CD14-positive monocyte (primary cell): Measurements from ENCODE around the gene NAPSA. TPM values are rescaled to one million over a fixed set of nuclear protein-coding genes. Genes with fewer than 3 reads are reported as not detected.
A peak's percentile ranks its signal among the peaks of the same experiment; 100 is the strongest.

Experiments used
- DNase-seq, 3 donors: peaks; one replicate each; pipeline ENCODE4 v3.0.0-alpha.2; 2011 to 2022
- H2AFZ ChIP-seq: 2 replicates; pipeline ENCODE4 v1.6.0; 2012; ENCODE audit warnings: mild to moderate bottlenecking, low read depth, low read length, inconsistent platforms; ENCODE audit not compliant: insufficient read depth, poor library complexity, severe bottlenecking
- H3K27ac ChIP-seq, 2 donors: 1 replicate in 1 of 2; 2 replicates in 1 of 2; pipeline ENCODE4 v1.5.1; 2012 to 2013; ENCODE audit warnings: low read length in 2 of 2, control low read depth in 1 of 2, inconsistent platforms in 1 of 2, low read depth in 1 of 2, mild to moderate bottlenecking in 1 of 2
- H3K27me3 ChIP-seq, 2 donors: one replicate each; pipeline versions ENCODE4 v1.6.0 to v1.6.1; 2011 to 2013; ENCODE audit warnings: low read length in 2 of 2; ENCODE audit not compliant: control insufficient read depth in 2 of 2, insufficient read depth in 2 of 2
- H3K36me3 ChIP-seq, 2 donors: replicated peaks in 1 of 2; 1 replicate in 1 of 2; 2 replicates in 1 of 2; pipeline versions ENCODE4 v1.5.1 to v1.6.1; 2012 to 2013; ENCODE audit warnings: low read length in 2 of 2, control low read depth in 1 of 2, inconsistent platforms in 1 of 2, mild to moderate bottlenecking in 1 of 2; ENCODE audit not compliant: insufficient read depth in 2 of 2, control insufficient read depth in 1 of 2
- H3K4me1 ChIP-seq, 2 donors: 1 replicate in 1 of 2; 2 replicates in 1 of 2; pipeline versions ENCODE4 v1.5.1 to v1.6.1; 2012 to 2013; ENCODE audit warnings: low read length in 2 of 2, control low read depth in 1 of 2, inconsistent platforms in 1 of 2, mild to moderate bottlenecking in 1 of 2, moderate library complexity in 1 of 2; ENCODE audit not compliant: insufficient read depth in 2 of 2, control insufficient read depth in 1 of 2
- H3K4me2 ChIP-seq: replicated peaks from 2 replicates; pipeline ENCODE3; 2012; ENCODE audit warnings: low read length, moderate library complexity, mild to moderate bottlenecking; ENCODE audit not compliant: poor library complexity, severe bottlenecking; ENCODE audit errors: extremely low read depth
- H3K4me3 ChIP-seq, 3 experiments: fragments of 200-600 bp in 1 of 3; sonication (generic) in 1 of 3; replicated peaks in 1 of 3; 1 replicate in 2 of 3; 2 replicates in 1 of 3; pipeline ENCODE4 v1.5.1; 2011 to 2013; ENCODE audit warnings: low read length in 3 of 3, mild to moderate bottlenecking in 3 of 3, control low read depth in 2 of 3, low read depth in 2 of 3, inconsistent platforms in 1 of 3, moderate library complexity in 1 of 3
- H3K79me2 ChIP-seq: 2 replicates; pipeline ENCODE4 v1.6.0; 2012; ENCODE audit warnings: mild to moderate bottlenecking, control low read depth, inconsistent platforms, low read length, moderate library complexity; ENCODE audit not compliant: insufficient read depth
- H3K9ac ChIP-seq: 2 replicates; pipeline ENCODE4 v1.6.0; 2017; ENCODE audit warnings: low read length, mild to moderate bottlenecking; ENCODE audit not compliant: insufficient read depth, poor library complexity, severe bottlenecking
- H3K9me3 ChIP-seq, 2 donors: replicated peaks in 1 of 2; 1 replicate in 1 of 2; 2 replicates in 1 of 2; pipeline versions ENCODE4 v1.5.1 to v1.6.1; 2012 to 2013; ENCODE audit warnings: low read length in 2 of 2, control low read depth in 1 of 2; ENCODE audit not compliant: control insufficient read depth in 1 of 2, insufficient read depth in 1 of 2
- H4K20me1 ChIP-seq: 2 replicates; pipeline ENCODE4 v1.6.0; 2012; ENCODE audit warnings: mild to moderate bottlenecking, low read length, control low read depth, moderate library complexity; ENCODE audit not compliant: insufficient read depth
- H3K27ac Mint-ChIP-seq, 7 donors: one replicate each; pipeline ENCODE4 v1.8.0; 2020; ENCODE audit warnings: mild to moderate bottlenecking in 7 of 7, mixed read lengths in 7 of 7, moderate library complexity in 6 of 7, inconsistent platforms in 2 of 7
- H3K27me3 Mint-ChIP-seq, 3 donors: one replicate each; pipeline ENCODE4 v1.8.0; 2021 to 2022; ENCODE audit warnings: low read depth in 3 of 3, mild to moderate bottlenecking in 3 of 3, mixed read lengths in 3 of 3, moderate library complexity in 3 of 3, inconsistent platforms in 1 of 3
- H3K36me3 Mint-ChIP-seq, 2 donors: one replicate each; pipeline ENCODE4 v1.8.0; 2020; ENCODE audit warnings: mixed read lengths in 2 of 2, inconsistent platforms in 1 of 2, mild to moderate bottlenecking in 1 of 2
- H3K4me1 Mint-ChIP-seq: one replicate; pipeline ENCODE4 v1.8.0; 2020; ENCODE audit warnings: mild to moderate bottlenecking, mixed read lengths
- H3K4me3 Mint-ChIP-seq, 2 donors: one replicate each; pipeline ENCODE4 v1.8.0; 2020; ENCODE audit warnings: mild to moderate bottlenecking in 2 of 2, mixed read lengths in 2 of 2, moderate library complexity in 1 of 2
- H3K9me3 Mint-ChIP-seq, 7 donors: one replicate each; pipeline ENCODE4 v1.8.0; 2020 to 2022; ENCODE audit warnings: mixed read lengths in 7 of 7, mild to moderate bottlenecking in 6 of 7, moderate library complexity in 6 of 7, inconsistent platforms in 2 of 7
- WGBS: methylation state at CpG from one replicate; pipeline ENCODE4 v1.1.5; 2013; ENCODE audit warnings: missing lambda C conversion rate; ENCODE audit not compliant: insufficient coverage; 5-methylcytosine and 5-hydroxymethylcytosine counted together
- intact Hi-C, 2 donors: fragments of 100-400 bp; cut with micrococcal nuclease; formaldehyde crosslinking; loops; one replicate each; pipeline versions ENCODE4 v1.15.0 to v1.15.1; 2023
- polyA plus RNA-seq, 3 donors: library from polyadenylated mRNA; depleted of rRNA in 1 of 3; unstranded in 2 of 3; stranded (reverse) in 1 of 3; fragments of 300-500 nt in 2 of 3; fragments of >200 nt in 1 of 3; fragmentation: Illumina TruSeq in 2 of 3; gene quantifications; 1 replicate in 2 of 3; 2 replicates in 1 of 3; pipeline ENCODE4 v1.2.3, GENCODE V29; 2012 to 2021
- TF ChIP-seq, protein P1 (sequence below): fragments of 200-600 bp; IDR thresholded peaks from one replicate; pipeline ENCODE4 v1.8.0; 2022; ENCODE audit warnings: antibody characterized with exemption, mild to moderate bottlenecking

Gene NAPSA
- polyA plus RNA-seq, 3 donors, result 0.27 to 1.3 (median 0.52) TPM

DNA sequence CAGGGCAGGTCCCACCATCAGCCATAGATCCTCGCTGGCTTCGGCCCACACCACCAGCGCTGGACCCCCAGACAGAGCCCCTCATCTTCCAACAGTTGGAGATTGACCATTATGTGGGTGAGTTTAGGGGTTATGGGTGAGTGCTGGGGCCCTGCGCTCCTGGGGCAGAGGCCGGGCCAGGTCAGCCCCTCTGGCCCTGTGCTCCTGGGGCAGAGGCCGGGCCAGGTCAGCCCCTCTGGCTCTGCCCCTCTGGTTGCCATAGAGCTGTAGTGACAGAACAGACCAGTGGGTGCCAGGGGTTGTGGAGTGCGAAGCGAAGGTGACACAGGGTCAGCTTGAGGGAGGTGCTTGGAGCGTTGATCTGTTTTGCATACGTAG lies 33.9 kb upstream of the NAPSA start:
- H3K9me3 ChIP-seq, result no peaks in the 10 kb centered on the region
- 100% methylated on average over 3 of the region's 10 CpGs for WGBS
- Mint-ChIP-seq H3K4me3 (no peak overlapping the region), H3K36me3 (peaks cover 24 to 39% of the 10 kb centered on the region in 2 donors), H3K27ac (peak overlapping the region in 2 of 7 donors; percentile 16 to 69), H3K4me1 (no peaks in the 10 kb centered on the region), H3K9me3 (peaks cover 0 to 2% (median 0%) of the 10 kb centered on the region in 7 donors), H3K27me3 (peaks cover 0 to 6% (median 1%) of the 10 kb centered on the region in 3 donors)
- DNase-seq, result no peak
- no peaks in the 10 kb centered on the region for H4K20me1 ChIP-seq
- peaks cover 23 to 34% of the 10 kb centered on the region in 2 donors for H3K36me3 ChIP-seq
- H3K27ac ChIP-seq, result no peak overlapping the region
- H3K79me2 ChIP-seq, result peaks cover 11% of the 10 kb centered on the region
- H2AFZ ChIP-seq, result no peak overlapping the region
- H3K4me2 ChIP-seq, result no peak overlapping the region
- no peak overlapping the region for H3K4me3 ChIP-seq
- no peak overlapping the region for H3K9ac ChIP-seq
- intact Hi-C loops, result no loop called here
- no peaks in the 10 kb centered on the region for H3K27me3 ChIP-seq
- TF ChIP-seq, protein P1, sequence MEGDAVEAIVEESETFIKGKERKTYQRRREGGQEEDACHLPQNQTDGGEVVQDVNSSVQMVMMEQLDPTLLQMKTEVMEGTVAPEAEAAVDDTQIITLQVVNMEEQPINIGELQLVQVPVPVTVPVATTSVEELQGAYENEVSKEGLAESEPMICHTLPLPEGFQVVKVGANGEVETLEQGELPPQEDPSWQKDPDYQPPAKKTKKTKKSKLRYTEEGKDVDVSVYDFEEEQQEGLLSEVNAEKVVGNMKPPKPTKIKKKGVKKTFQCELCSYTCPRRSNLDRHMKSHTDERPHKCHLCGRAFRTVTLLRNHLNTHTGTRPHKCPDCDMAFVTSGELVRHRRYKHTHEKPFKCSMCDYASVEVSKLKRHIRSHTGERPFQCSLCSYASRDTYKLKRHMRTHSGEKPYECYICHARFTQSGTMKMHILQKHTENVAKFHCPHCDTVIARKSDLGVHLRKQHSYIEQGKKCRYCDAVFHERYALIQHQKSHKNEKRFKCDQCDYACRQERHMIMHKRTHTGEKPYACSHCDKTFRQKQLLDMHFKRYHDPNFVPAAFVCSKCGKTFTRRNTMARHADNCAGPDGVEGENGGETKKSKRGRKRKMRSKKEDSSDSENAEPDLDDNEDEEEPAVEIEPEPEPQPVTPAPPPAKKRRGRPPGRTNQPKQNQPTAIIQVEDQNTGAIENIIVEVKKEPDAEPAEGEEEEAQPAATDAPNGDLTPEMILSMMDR, result no peak
- H3K4me1 ChIP-seq, result no peaks in the 10 kb centered on the region

GRCh38 chr19:50398675-50399367 lies 33.4 kb upstream of the NAPSA start:
- 94% methylated on average over 7 of the region's 13 CpGs for WGBS

More at GRCh38 chr19:50398675-50399367, 33.4 kb upstream of the NAPSA start:
- H3K79me2 ChIP-seq, result peaks cover 16% of the 10 kb centered on the region
- no peak for DNase-seq
- H3K4me2 ChIP-seq, result no peak overlapping the region
- peaks cover 22 to 38% of the 10 kb centered on the region in 2 donors for H3K36me3 Mint-ChIP-seq
- H4K20me1 ChIP-seq, result no peaks in the 10 kb centered on the region
- H3K27ac ChIP-seq, result no peak overlapping the region
- H3K4me3 ChIP-seq, result no peak overlapping the region
- H3K27ac Mint-ChIP-seq, result peak overlapping the region in 2 of 7 donors; percentile 16 to 69
- H3K4me3 Mint-ChIP-seq, result no peak overlapping the region
- H3K9me3 Mint-ChIP-seq, result peaks cover 0 to 2% (median 0%) of the 10 kb centered on the region in 7 donors
- no peak overlapping the region for H2AFZ ChIP-seq
- no peaks in the 10 kb centered on the region for H3K4me1 Mint-ChIP-seq
- H3K27me3 ChIP-seq, result no peaks in the 10 kb centered on the region
- TF ChIP-seq, protein P1, result no peak
- intact Hi-C loops, result no loop called here
- no peaks in the 10 kb centered on the region for H3K9me3 ChIP-seq
- H3K36me3 ChIP-seq, result peaks cover 21 to 34% of the 10 kb centered on the region in 2 donors
- no peaks in the 10 kb centered on the region for H3K4me1 ChIP-seq
- H3K27me3 Mint-ChIP-seq, result peaks cover 0 to 3% (median 1%) of the 10 kb centered on the region in 3 donors
- H3K9ac ChIP-seq, result no peak overlapping the region
